ENCODE measurements around the gene MEGF11. TPM values are rescaled to one million over a fixed set of nuclear protein-coding genes. Genes with fewer than 3 reads are reported as not detected.
A peak's percentile ranks its signal among the peaks of the same experiment; 100 is the strongest.

The MEGF11 gene
- total RNA-seq, 1 experiment from 2014 or later = 0.09 TPM

GRCh38 chr15:66236806-66237375 lies 16.7 kb downstream of the MEGF11 start:
- H3K4me3 Mint-ChIP-seq (ENCODE audit: unreplicated experiment) = no peak overlapping the region
- CTCF ChIA-PET = interaction anchor here (1.3 kb wide), 1 partner anchor 14 kb away, joined by 3 read pairs; no protein-coding TSS in a partner anchor
- peaks cover 6% of the 10 kb centered on the region for H3K4me1 Mint-ChIP-seq (ENCODE audit: insufficient read depth, unreplicated experiment)
- POLR2A ChIA-PET = no interaction called here
- intact Hi-C loops (cut with micrococcal nuclease) = no loop called here
- no peak for TF ChIP-seq CTCF (IDR thresholded peaks at IDR 0.05; ENCODE audit: unreplicated experiment)
- BruUV-seq (replicated peaks) = no TSS peak
- H3K27me3 Mint-ChIP-seq (ENCODE audit: insufficient read depth, unreplicated experiment) = peaks cover 25% of the 10 kb centered on the region
- H3K9me3 Mint-ChIP-seq (ENCODE audit: unreplicated experiment) = no peaks in the 10 kb centered on the region
- DNase-seq (ENCODE audit: unreplicated experiment) = no peak
- H3K36me3 Mint-ChIP-seq (ENCODE audit: insufficient read depth, unreplicated experiment) = no peaks in the 10 kb centered on the region
- H3K27ac Mint-ChIP-seq (ENCODE audit: low read depth, unreplicated experiment) = no peak overlapping the region

- Mint-ChIP-seq H3K27me3 (ENCODE audit: insufficient read depth, unreplicated experiment) (peaks cover 25% of the 10 kb centered on the region), H3K4me1 (ENCODE audit: insufficient read depth, unreplicated experiment) (no peaks in the 10 kb centered on the region), H3K4me3 (ENCODE audit: unreplicated experiment) (no peak overlapping the region), H3K9me3 (ENCODE audit: unreplicated experiment) (no peaks in the 10 kb centered on the region), H3K27ac (ENCODE audit: low read depth, unreplicated experiment) (no peak overlapping the region), H3K36me3 (ENCODE audit: insufficient read depth, unreplicated experiment) (no peaks in the 10 kb centered on the region)
- intact Hi-C loops (cut with micrococcal nuclease) = no loop called here
- BruUV-seq (replicated peaks) = no TSS peak
- CTCF ChIA-PET = no interaction called here
- POLR2A ChIA-PET = no interaction called here
- DNase-seq (ENCODE audit: unreplicated experiment) = no peak
- TF ChIP-seq CTCF (IDR thresholded peaks at IDR 0.05; ENCODE audit: unreplicated experiment) = no peak
Measured at GRCh38 chr15:66235866-66236265, 17.7 kb downstream of the MEGF11 start.

GRCh38 chr15:66234798-66235197 lies 18.8 kb downstream of the MEGF11 start:
- H3K36me3 Mint-ChIP-seq (ENCODE audit: insufficient read depth, unreplicated experiment) = no peaks in the 10 kb centered on the region
- no TSS peak for BruUV-seq (replicated peaks)
- no peaks in the 10 kb centered on the region for H3K9me3 Mint-ChIP-seq (ENCODE audit: unreplicated experiment)
- CTCF ChIA-PET = no interaction called here
- POLR2A ChIA-PET = no interaction called here
- H3K27ac Mint-ChIP-seq (ENCODE audit: low read depth, unreplicated experiment) = no peak overlapping the region
- no peak for DNase-seq (ENCODE audit: unreplicated experiment)
- no peak overlapping the region for H3K4me3 Mint-ChIP-seq (ENCODE audit: unreplicated experiment)
- H3K4me1 Mint-ChIP-seq (ENCODE audit: insufficient read depth, unreplicated experiment) = no peaks in the 10 kb centered on the region
- no peak for TF ChIP-seq CTCF (IDR thresholded peaks at IDR 0.05; ENCODE audit: unreplicated experiment)
- peaks cover 25% of the 10 kb centered on the region for H3K27me3 Mint-ChIP-seq (ENCODE audit: insufficient read depth, unreplicated experiment)
- intact Hi-C loops (cut with micrococcal nuclease) = no loop called here

GRCh38 chr15:66233487-66234415 lies 19.8 kb downstream of the MEGF11 start:
- no peak overlapping the region for H3K4me3 Mint-ChIP-seq (ENCODE audit: unreplicated experiment)
- no peaks in the 10 kb centered on the region for H3K4me1 Mint-ChIP-seq (ENCODE audit: insufficient read depth, unreplicated experiment)
- peaks cover 34% of the 10 kb centered on the region for H3K27me3 Mint-ChIP-seq (ENCODE audit: insufficient read depth, unreplicated experiment)
- ChIA-PET POLR2A (no interaction called here), CTCF (no interaction called here)
- H3K27ac Mint-ChIP-seq (ENCODE audit: low read depth, unreplicated experiment) = no peak overlapping the region
- intact Hi-C loops (cut with micrococcal nuclease) = no loop called here
- BruUV-seq (replicated peaks) = no TSS peak
- no peaks in the 10 kb centered on the region for H3K36me3 Mint-ChIP-seq (ENCODE audit: insufficient read depth, unreplicated experiment)
- peak; percentile 45 for DNase-seq (ENCODE audit: unreplicated experiment)
- no peak for TF ChIP-seq CTCF (IDR thresholded peaks at IDR 0.05; ENCODE audit: unreplicated experiment)
- H3K9me3 Mint-ChIP-seq (ENCODE audit: unreplicated experiment) = no peaks in the 10 kb centered on the region
